MM.1S (cell line): ENCODE results near the gene UXT.

ENCODE experiments used
- CTCF ChIP-seq: fragments of 300-600 bp; sonication (generic); IDR thresholded peaks from 2 replicates; pipeline ENCODE4 v1.5.1; 2016; ENCODE audit warnings: antibody characterized with exemption, low read length, mixed read lengths
- EZH2 ChIP-seq: fragments of 300-600 bp; sonication (generic); optimal IDR thresholded peaks from 2 replicates; pipeline ENCODE3; 2017; ENCODE audit warnings: low read depth, mild to moderate bottlenecking, antibody characterized with exemption, low read length, mixed read lengths

DNA sequence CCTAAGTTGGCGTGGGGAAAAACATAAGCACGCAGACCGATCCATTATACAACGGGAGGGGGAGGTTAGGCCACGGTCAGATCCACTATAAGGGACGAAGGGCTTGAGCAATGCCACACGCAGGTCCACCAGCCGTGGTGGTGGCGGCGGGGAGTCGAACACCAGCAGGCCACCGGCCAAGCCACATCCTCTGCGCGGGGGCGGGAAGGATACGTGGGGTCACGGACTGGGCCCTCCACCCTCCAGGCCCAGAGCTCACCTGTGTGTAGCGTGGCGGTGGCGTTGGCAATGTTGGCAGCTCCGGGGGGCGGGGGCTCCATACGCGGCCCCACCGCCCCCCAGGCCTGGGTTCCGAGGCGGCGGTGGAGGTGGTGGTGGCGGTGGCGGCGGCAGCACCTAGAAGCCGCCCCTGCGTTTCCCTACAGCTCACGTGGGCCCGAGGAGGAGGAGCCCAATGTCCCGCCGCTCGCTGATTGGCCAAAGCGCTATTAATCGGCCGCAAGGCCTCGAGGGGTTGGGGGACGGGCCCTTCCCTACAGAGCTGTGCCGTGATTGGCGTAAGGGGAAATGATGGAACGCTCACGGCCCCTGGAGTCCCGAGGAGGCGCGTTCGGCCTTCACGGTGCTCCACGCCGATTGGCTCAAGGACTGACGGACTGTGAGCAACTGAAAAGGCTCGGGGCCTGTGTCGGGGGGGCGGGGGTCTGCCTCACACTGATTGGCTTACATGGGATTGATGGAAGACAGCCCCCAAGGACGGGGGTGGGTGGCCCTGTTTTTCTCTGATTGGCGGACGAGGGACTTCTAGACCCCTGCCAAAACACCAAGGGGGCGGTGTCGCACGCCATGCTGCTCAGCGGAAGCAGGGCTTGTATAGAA, 8.6 kb downstream of the UXT start, which contains the start of gene ELK1:
- TF ChIP-seq CTCF (no peak), EZH2 (no peak)
